Measurements from ENCODE around the gene ZCCHC14.

The ZCCHC14 gene

DNA sequence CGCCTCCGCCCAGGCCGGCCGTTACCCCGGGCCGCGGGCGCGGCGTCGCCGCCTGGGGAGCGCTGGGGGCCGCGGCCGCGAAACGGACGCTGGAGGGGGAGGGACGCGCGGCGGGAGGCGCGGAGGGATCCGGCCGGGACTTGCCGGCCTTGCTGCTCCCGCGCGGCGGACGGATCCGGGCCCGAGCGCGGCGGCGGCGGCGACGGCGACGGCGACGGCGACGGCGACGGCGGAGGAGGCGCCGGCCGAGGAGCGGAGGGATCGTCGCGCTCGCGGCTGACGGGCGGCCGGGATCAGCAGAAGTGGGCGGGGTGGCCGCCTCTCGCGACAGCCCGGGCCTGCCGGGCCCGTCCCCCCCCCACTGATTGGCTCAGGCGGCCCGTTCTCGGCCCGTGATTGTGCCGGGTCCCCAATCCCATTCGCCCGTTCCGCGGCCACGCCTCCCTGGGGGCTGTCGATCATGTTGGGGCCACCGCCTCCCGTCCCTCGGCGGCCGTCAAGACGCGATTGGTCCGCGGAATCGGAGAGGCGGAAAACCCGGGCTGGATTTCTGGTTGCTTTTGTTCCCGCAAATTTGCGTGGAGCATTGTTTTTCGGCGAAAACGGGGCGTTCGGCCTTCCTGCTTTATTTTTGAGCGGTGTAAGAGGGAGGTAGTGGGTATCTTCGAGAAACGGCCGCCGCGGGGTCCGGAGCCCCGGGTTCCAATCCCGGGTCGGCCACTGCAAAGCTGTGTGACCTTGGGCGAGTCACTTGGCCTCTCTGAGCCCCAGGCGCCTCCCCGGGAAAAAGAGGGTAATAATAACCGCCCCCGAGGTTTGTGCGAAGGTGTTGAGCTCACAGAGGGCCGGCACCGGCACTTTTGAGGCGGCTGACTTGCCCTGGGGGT, at the start of gene ZCCHC14:
ZCCHC14 (minus strand) TSS at position 304 of the 887 bp plus-strand sequence. CDS start 786 bp downstream, outside the sequence.
- Histone ChIP-seq H3K36me3 (ENCODE audit: control insufficient read depth, low read length) (no peaks in the 10 kb centered on the region), H3K4me3 (ENCODE audit: low read length) (peak within 1 kb of the TSS; percentile 73), H3K9me2 (replicated peaks; ENCODE audit: control insufficient read depth, low read length) (no peaks in the 10 kb centered on the region), H3K27ac (ENCODE audit: low read depth, low read length) (no peak within 1 kb of the TSS), H3K4me1 (ENCODE audit: control insufficient read depth, low read length) (peaks cover 16% of the 10 kb centered on the region), H4K20me1 (ENCODE audit: control insufficient read depth, insufficient read depth, low read depth, low read length) (no peaks in the 10 kb centered on the region), H3K4me2 (ENCODE audit: low read length) (peak within 1 kb of the TSS; percentile 67), H3F3A (ENCODE audit: control insufficient read depth, insufficient read depth) (no peaks in the 10 kb centered on the region), H3K79me2 (ENCODE audit: control insufficient read depth, low read length) (peaks cover 34% of the 10 kb centered on the region), H3K27me3 (ENCODE audit: control insufficient read depth, low read length) (no peaks in the 10 kb centered on the region), H3K9me3 (ENCODE audit: control insufficient read depth, insufficient read depth, low read length) (no peaks in the 10 kb centered on the region)
- TF ChIP-seq EZH2phosphoT487 (IDR thresholded peaks at IDR 0.05; ENCODE audit: borderline replicate concordance, low read length), result no peak
- TF ChIP-seq, protein P1, sequence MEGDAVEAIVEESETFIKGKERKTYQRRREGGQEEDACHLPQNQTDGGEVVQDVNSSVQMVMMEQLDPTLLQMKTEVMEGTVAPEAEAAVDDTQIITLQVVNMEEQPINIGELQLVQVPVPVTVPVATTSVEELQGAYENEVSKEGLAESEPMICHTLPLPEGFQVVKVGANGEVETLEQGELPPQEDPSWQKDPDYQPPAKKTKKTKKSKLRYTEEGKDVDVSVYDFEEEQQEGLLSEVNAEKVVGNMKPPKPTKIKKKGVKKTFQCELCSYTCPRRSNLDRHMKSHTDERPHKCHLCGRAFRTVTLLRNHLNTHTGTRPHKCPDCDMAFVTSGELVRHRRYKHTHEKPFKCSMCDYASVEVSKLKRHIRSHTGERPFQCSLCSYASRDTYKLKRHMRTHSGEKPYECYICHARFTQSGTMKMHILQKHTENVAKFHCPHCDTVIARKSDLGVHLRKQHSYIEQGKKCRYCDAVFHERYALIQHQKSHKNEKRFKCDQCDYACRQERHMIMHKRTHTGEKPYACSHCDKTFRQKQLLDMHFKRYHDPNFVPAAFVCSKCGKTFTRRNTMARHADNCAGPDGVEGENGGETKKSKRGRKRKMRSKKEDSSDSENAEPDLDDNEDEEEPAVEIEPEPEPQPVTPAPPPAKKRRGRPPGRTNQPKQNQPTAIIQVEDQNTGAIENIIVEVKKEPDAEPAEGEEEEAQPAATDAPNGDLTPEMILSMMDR (IDR thresholded peaks at IDR 0.05; ENCODE audit: low read depth, low read length, poor library complexity, severe bottlenecking), result no peak

DNA sequence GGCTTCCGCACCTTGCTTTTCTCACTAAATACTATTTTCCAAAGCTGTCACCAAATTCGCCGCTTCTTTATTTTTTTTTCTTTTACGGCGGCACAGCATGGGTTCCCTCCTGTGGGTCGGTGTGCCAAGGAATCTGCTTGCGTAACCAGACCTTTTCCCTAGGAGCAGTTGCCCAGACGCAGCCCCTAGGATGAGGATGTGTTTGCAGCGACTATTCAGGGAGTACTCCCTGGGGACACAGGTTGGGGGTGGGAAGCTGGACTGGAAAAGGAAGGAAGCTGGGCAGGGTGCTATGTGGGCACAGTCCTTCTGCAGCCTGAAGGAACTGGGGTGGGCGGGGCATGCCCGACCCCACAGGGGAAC, 49.0 kb upstream of the ZCCHC14 start:
- Histone ChIP-seq H3K4me2 (ENCODE audit: low read length) (no peak overlapping the region), H3K4me3 (ENCODE audit: low read length) (no peak overlapping the region), H3K27me3 (ENCODE audit: control insufficient read depth, low read length) (peaks cover 6% of the 10 kb centered on the region; the same call in 1 of the 2 replicates), H3K79me2 (ENCODE audit: control insufficient read depth, low read length) (no peaks in the 10 kb centered on the region), H3F3A (ENCODE audit: control insufficient read depth, insufficient read depth) (no peaks in the 10 kb centered on the region), H3K36me3 (ENCODE audit: control insufficient read depth, low read length) (no peaks in the 10 kb centered on the region), H3K9me3 (ENCODE audit: control insufficient read depth, insufficient read depth, low read length) (no peaks in the 10 kb centered on the region), H3K9me2 (replicated peaks; ENCODE audit: control insufficient read depth, low read length) (no peaks in the 10 kb centered on the region), H3K27ac (ENCODE audit: low read depth, low read length) (no peak overlapping the region), H4K20me1 (ENCODE audit: control insufficient read depth, insufficient read depth, low read depth, low read length) (no peaks in the 10 kb centered on the region), H3K4me1 (ENCODE audit: control insufficient read depth, low read length) (no peaks in the 10 kb centered on the region)
- TF ChIP-seq EZH2phosphoT487 (IDR thresholded peaks at IDR 0.05; ENCODE audit: borderline replicate concordance, low read length), result no peak
- TF ChIP-seq, protein P1 (IDR thresholded peaks at IDR 0.05; ENCODE audit: low read depth, low read length, poor library complexity, severe bottlenecking), result no peak

DNA sequence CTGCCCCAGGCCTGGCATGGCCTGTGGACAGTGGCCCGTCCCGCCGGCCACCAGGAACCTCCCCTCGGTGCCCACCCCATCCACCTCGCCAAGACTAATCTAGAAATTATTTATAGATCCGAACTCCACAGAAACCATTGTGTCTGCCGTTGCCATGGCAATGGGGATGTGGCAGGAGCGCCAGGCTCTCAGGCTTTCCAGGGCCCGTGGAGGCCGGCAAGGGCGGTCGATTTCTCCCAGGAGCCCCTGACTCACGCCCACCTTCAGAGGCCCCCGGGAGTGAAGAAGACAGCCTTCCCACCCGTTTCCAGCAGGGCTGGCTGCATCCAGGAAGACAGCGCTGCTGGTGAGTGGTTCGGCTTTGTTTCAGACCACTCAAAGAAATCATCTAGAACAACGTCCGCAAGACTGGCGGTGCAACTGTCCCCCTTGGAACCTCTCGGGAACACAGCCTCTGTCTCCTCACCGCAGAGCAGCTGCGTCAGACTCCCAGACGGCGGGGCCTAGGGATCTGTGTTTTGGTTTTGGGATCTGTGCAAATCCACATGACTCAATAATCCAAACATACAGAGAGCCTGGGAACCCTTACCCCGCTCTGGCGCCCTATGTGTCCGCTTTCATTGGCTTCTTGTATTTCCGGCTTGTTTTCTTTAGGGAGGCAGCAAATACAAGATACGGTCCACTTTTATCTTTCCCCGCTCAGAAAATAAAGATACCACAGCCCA, 48.5 kb upstream of the ZCCHC14 start:
- no peaks in the 10 kb centered on the region for H3K79me2 ChIP-seq (ENCODE audit: control insufficient read depth, low read length)
- H3K36me3 ChIP-seq (ENCODE audit: control insufficient read depth, low read length), result no peaks in the 10 kb centered on the region
- H3K4me3 ChIP-seq (ENCODE audit: low read length), result no peak overlapping the region
- no peaks in the 10 kb centered on the region for H4K20me1 ChIP-seq (ENCODE audit: control insufficient read depth, insufficient read depth, low read depth, low read length)
- no peaks in the 10 kb centered on the region for H3F3A ChIP-seq (ENCODE audit: control insufficient read depth, insufficient read depth)
- no peak overlapping the region for H3K27ac ChIP-seq (ENCODE audit: low read depth, low read length)
- peaks cover 6% of the 10 kb centered on the region; the same call in 1 of the 2 replicates for H3K27me3 ChIP-seq (ENCODE audit: control insufficient read depth, low read length)
- no peaks in the 10 kb centered on the region for H3K9me2 ChIP-seq (replicated peaks; ENCODE audit: control insufficient read depth, low read length)
- no peaks in the 10 kb centered on the region for H3K9me3 ChIP-seq (ENCODE audit: control insufficient read depth, insufficient read depth, low read length)
- no peaks in the 10 kb centered on the region for H3K4me1 ChIP-seq (ENCODE audit: control insufficient read depth, low read length)
- TF ChIP-seq, protein P1 (IDR thresholded peaks at IDR 0.05; ENCODE audit: low read depth, low read length, poor library complexity, severe bottlenecking), result no peak
- no peak overlapping the region for H3K4me2 ChIP-seq (ENCODE audit: low read length)

Data from DOHH2 (cell line).